22Rv1 (cell line): ENCODE data around the gene BRCA1.

ENCODE experiments used
- CTCF ChIP-seq: fragments of 450-650 bp; IDR thresholded peaks from 2 replicates; pipeline ENCODE4 v1.5.1; 2017; ENCODE audit warnings: mild to moderate bottlenecking
- ZFX ChIP-seq: fragments of 450-650 bp; IDR thresholded peaks from 2 replicates; pipeline ENCODE4 v1.6.1; 2017; ENCODE audit warnings: antibody characterized with exemption, borderline replicate concordance

GRCh38 chr17:43056051-43056450, 69.1 kb downstream of the BRCA1 start:
- TF ChIP-seq CTCF (no peak), ZFX (no peak)
